GM12878 (cell line): ENCODE results near the gene LRR1. TPM values are rescaled to one million over a fixed set of nuclear protein-coding genes. Genes with fewer than 3 reads are reported as not detected.

Source experiments
- BRCA1 ChIP-seq: IDR thresholded peaks from 2 replicates; pipeline ENCODE4 v1.6.1; 2011; ENCODE audit warnings: low read depth, low read length, improper control_type of control experiment
- CHD2 ChIP-seq: IDR thresholded peaks from 2 replicates; pipeline ENCODE4 v1.6.1; 2011; ENCODE audit warnings: low read depth, low read length, improper control_type of control experiment, borderline replicate concordance
- NFIC ChIP-seq: IDR thresholded peaks from 2 replicates; pipeline ENCODE4 v1.6.1; 2012; ENCODE audit warnings: low read depth, mild to moderate bottlenecking, inconsistent platforms, low read length, moderate library complexity
- POLR2A ChIP-seq: IDR thresholded peaks from 2 replicates; pipeline ENCODE4 v1.6.1; 2011; ENCODE audit warnings: low read depth, mild to moderate bottlenecking, low read length
- RELB ChIP-seq: fragments of 450-650 bp; IDR thresholded peaks from 2 replicates; pipeline ENCODE4 v1.6.1; 2017; ENCODE audit warnings: low read depth, mild to moderate bottlenecking, moderate library complexity
- SREBF2 ChIP-seq: IDR thresholded peaks from 2 replicates; pipeline ENCODE4 v1.6.1; 2012; ENCODE audit warnings: mild to moderate bottlenecking, low read length
- SUZ12 ChIP-seq: fragments of 200-600 bp; sonication (generic); IDR thresholded peaks from one replicate; pipeline ENCODE4 v1.6.1; 2018; ENCODE audit warnings: antibody characterized with exemption, mild to moderate bottlenecking; ENCODE audit not compliant: unreplicated experiment
- polyA plus RNA-seq, 11 experiments: library from polyadenylated mRNA; depleted of rRNA in 4 of 11; unstranded in 6 of 11; stranded (reverse) in 5 of 11; fragments of >200 nt; fragmentation: Nextera tagmentation in 4 of 11; fragmentation: Illumina TruSeq in 1 of 11; extraction: Ambion mirVana in 4 of 11; extraction: Trizol in 1 of 11; gene quantifications; 1 replicate in 1 of 11; 2 replicates in 10 of 11; pipeline versions ENCODE4 v1.2.1 to v1.2.3, GENCODE V29; 2011 to 2016; ENCODE audit warnings: inconsistent platforms in 2 of 11, missing spikeins in 2 of 11, low read depth in 1 of 11
- total RNA-seq, 4 experiments: library from RNA; depleted of rRNA in 3 of 4; stranded (reverse); fragments of >200 nt in 3 of 4; fragmentation: Illumina TruSeq in 1 of 4; extraction: Trizol in 1 of 4; gene quantifications; 2 replicates each; pipeline versions ENCODE4 v1.2.1 to v1.2.3, GENCODE V29; 2013 to 2021

LRR1 gene
- total and polyA plus RNA-seq, 10 of the 15 experiments (the other 5 are each of a cell fraction or from before 2014, with no cell fraction given), result 36.9 to 110 (median 53.1) TPM

GRCh38 chr14:49633640-49634546 is 35.2 kb downstream of the LRR1 start (continued):
- TF ChIP-seq CHD2 (peak; percentile 75), SREBF2 (no peak), BRCA1 (no peak), SUZ12 (no peak), POLR2A (peak; percentile 83), NFIC (no peak), RELB (peak; percentile 74)
